ENCODE measurements around the gene COL1A1. TPM values are rescaled to one million over a fixed set of nuclear protein-coding genes. Genes with fewer than 3 reads are reported as not detected.

Gene COL1A1
- total and polyA plus RNA-seq, 2 experiments from 2014 or later: 6,472 to 15,283 TPM

GRCh38 chr17:50144845-50145531 lies 56.4 kb downstream of the COL1A1 start:
- H3K36me3 ChIP-seq (ENCODE audit: low read depth): peaks cover 16% of the 10 kb centered on the region; the same call in 1 of the 2 replicates
- no peak overlapping the region for H3K27ac ChIP-seq
- no peak overlapping the region for H3K9ac ChIP-seq
- no peaks in the 10 kb centered on the region for H3K27me3 ChIP-seq (replicated peaks; ENCODE audit: insufficient read depth)
- no peak overlapping the region for H3K4me2 ChIP-seq (ENCODE audit: unreplicated experiment)
- no peaks in the 10 kb centered on the region for H3K9me2 ChIP-seq (ENCODE audit: insufficient read depth)
- peaks cover 27% of the 10 kb centered on the region for H3K4me1 ChIP-seq (ENCODE audit: insufficient read depth)
- WGBS, 2 experiments (ENCODE audit: low coverage in 1 of 2, low lambda C conversion rate in 2 of 2, missing lambda C conversion rate in 2 of 2): 69 to 73% methylated on average over 16 of the region's 16 CpGs
- no peaks in the 10 kb centered on the region for H3F3A ChIP-seq (ENCODE audit: insufficient read depth)
- H2AFZ ChIP-seq: no peak overlapping the region
- H3K4me3 ChIP-seq: no peak overlapping the region
- no peak for DNase-seq
- H3K79me2 ChIP-seq (ENCODE audit: insufficient read depth): peaks cover 82% of the 10 kb centered on the region
- TF ChIP-seq EZH2 (IDR thresholded peaks at IDR 0.05; ENCODE audit: insufficient read depth, poor library complexity, severe bottlenecking): no peak
- TF ChIP-seq EZH2phosphoT487 (IDR thresholded peaks at IDR 0.05; ENCODE audit: insufficient read depth, low read depth): no peak
- H3K9me3 ChIP-seq (ENCODE audit: low read depth): no peaks in the 10 kb centered on the region
- peaks cover 4% of the 10 kb centered on the region; the same call in 1 of the 2 replicates for H4K20me1 ChIP-seq (ENCODE audit: insufficient read depth)
- in situ Hi-C loops (cut with MboI): no loop called here

- H3K36me3 ChIP-seq (ENCODE audit: low read depth): peaks cover 21% of the 10 kb centered on the region
- no peak overlapping the region for H2AFZ ChIP-seq
- H3K4me3 ChIP-seq: no peak overlapping the region
- peaks cover 4% of the 10 kb centered on the region; the same call in 1 of the 2 replicates for H4K20me1 ChIP-seq (ENCODE audit: insufficient read depth)
- H3F3A ChIP-seq (ENCODE audit: insufficient read depth): no peaks in the 10 kb centered on the region
- in situ Hi-C loops (cut with MboI): no loop called here
- H3K27me3 ChIP-seq (replicated peaks; ENCODE audit: insufficient read depth): no peaks in the 10 kb centered on the region
- H3K4me2 ChIP-seq (ENCODE audit: unreplicated experiment): no peak overlapping the region
- H3K9me2 ChIP-seq (ENCODE audit: insufficient read depth): no peaks in the 10 kb centered on the region
- no peak overlapping the region for H3K9ac ChIP-seq
- H3K27ac ChIP-seq: no peak overlapping the region
- TF ChIP-seq EZH2 (IDR thresholded peaks at IDR 0.05; ENCODE audit: insufficient read depth, poor library complexity, severe bottlenecking) (no peak), EZH2phosphoT487 (IDR thresholded peaks at IDR 0.05; ENCODE audit: insufficient read depth, low read depth) (no peak)
- WGBS, 2 experiments (ENCODE audit: low coverage in 1 of 2, low lambda C conversion rate in 2 of 2, missing lambda C conversion rate in 2 of 2): 66 to 67% methylated on average over 6 of the region's 6 CpGs
- DNase-seq: no peak
- H3K4me1 ChIP-seq (ENCODE audit: insufficient read depth): peaks cover 27% of the 10 kb centered on the region
- peaks cover 79% of the 10 kb centered on the region for H3K79me2 ChIP-seq (ENCODE audit: insufficient read depth)
- no peaks in the 10 kb centered on the region for H3K9me3 ChIP-seq (ENCODE audit: low read depth)
These were observed 57.1 kb downstream of the COL1A1 start for GRCh38 chr17:50144355-50144754.

- WGBS, 2 experiments (ENCODE audit: low coverage in 1 of 2, low lambda C conversion rate in 2 of 2, missing lambda C conversion rate in 2 of 2): 92 to 93% methylated on average over 16 to 20 of the region's 20 CpGs
- Histone ChIP-seq H2AFZ (no peak overlapping the region), H3K79me2 (ENCODE audit: insufficient read depth) (peaks cover 81% of the 10 kb centered on the region), H3K36me3 (ENCODE audit: low read depth) (peaks cover 28% of the 10 kb centered on the region), H3F3A (ENCODE audit: insufficient read depth) (no peaks in the 10 kb centered on the region), H3K4me2 (ENCODE audit: unreplicated experiment) (no peak overlapping the region), H3K4me1 (ENCODE audit: insufficient read depth) (peaks cover 27% of the 10 kb centered on the region), H3K4me3 (no peak overlapping the region), H3K9me2 (ENCODE audit: insufficient read depth) (no peaks in the 10 kb centered on the region), H3K27ac (no peak overlapping the region), H3K27me3 (replicated peaks; ENCODE audit: insufficient read depth) (no peaks in the 10 kb centered on the region), H4K20me1 (ENCODE audit: insufficient read depth) (peaks cover 4% of the 10 kb centered on the region; the same call in 1 of the 2 replicates), H3K9ac (no peak overlapping the region), H3K9me3 (ENCODE audit: low read depth) (no peaks in the 10 kb centered on the region)
- DNase-seq: no peak
- in situ Hi-C loops (cut with MboI): no loop called here
- TF ChIP-seq EZH2phosphoT487 (IDR thresholded peaks at IDR 0.05; ENCODE audit: insufficient read depth, low read depth): no peak
- no peak for TF ChIP-seq EZH2 (IDR thresholded peaks at IDR 0.05; ENCODE audit: insufficient read depth, poor library complexity, severe bottlenecking)
These were observed 57.8 kb downstream of the COL1A1 start for GRCh38 chr17:50143461-50144176.

- Histone ChIP-seq H4K20me1 (ENCODE audit: insufficient read depth) (peaks cover 4% of the 10 kb centered on the region; the same call in 1 of the 2 replicates), H3K9ac (no peak overlapping the region), H3F3A (ENCODE audit: insufficient read depth) (peaks cover 5% of the 10 kb centered on the region; the same call in 1 of the 2 replicates), H2AFZ (no peak overlapping the region), H3K9me3 (ENCODE audit: low read depth) (no peaks in the 10 kb centered on the region), H3K4me1 (ENCODE audit: insufficient read depth) (peaks cover 19% of the 10 kb centered on the region), H3K4me2 (ENCODE audit: unreplicated experiment) (no peak overlapping the region), H3K79me2 (ENCODE audit: insufficient read depth) (peaks cover 63% of the 10 kb centered on the region), H3K27ac (no peak overlapping the region), H3K27me3 (replicated peaks; ENCODE audit: insufficient read depth) (no peaks in the 10 kb centered on the region), H3K9me2 (ENCODE audit: insufficient read depth) (no peaks in the 10 kb centered on the region), H3K36me3 (ENCODE audit: low read depth) (peaks cover 35% of the 10 kb centered on the region), H3K4me3 (no peak overlapping the region)
- TF ChIP-seq EZH2 (IDR thresholded peaks at IDR 0.05; ENCODE audit: insufficient read depth, poor library complexity, severe bottlenecking): no peak
- TF ChIP-seq EZH2phosphoT487 (IDR thresholded peaks at IDR 0.05; ENCODE audit: insufficient read depth, low read depth): no peak
- WGBS, 2 experiments (ENCODE audit: low coverage in 1 of 2, low lambda C conversion rate in 2 of 2, missing lambda C conversion rate in 2 of 2): 78 to 89% methylated on average over 8 of the region's 8 CpGs
- DNase-seq: no peak
- in situ Hi-C loops (cut with MboI): no loop called here
These were observed 59.7 kb downstream of the COL1A1 start for GRCh38 chr17:50141745-50142110.
